Skeletal muscle satellite cell (primary cell): ENCODE measurements around the gene CCR9.

ENCODE experiments used
- H3K27me3 ChIP-seq: 2 replicates; pipeline ENCODE4 v1.7.0; 2013; ENCODE audit warnings: low read length; ENCODE audit not compliant: control insufficient read depth, insufficient read depth
- H3K36me3 ChIP-seq: 2 replicates; pipeline ENCODE4 v1.7.0; 2013; ENCODE audit warnings: mild to moderate bottlenecking, control low read depth, low read length; ENCODE audit not compliant: insufficient read depth
- H3K4me1 ChIP-seq: 2 replicates; pipeline ENCODE4 v1.7.0; 2013; ENCODE audit warnings: low read length; ENCODE audit not compliant: control insufficient read depth, insufficient read depth
- H3K4me2 ChIP-seq: 2 replicates; pipeline ENCODE4 v1.7.0; 2013; ENCODE audit warnings: mild to moderate bottlenecking, low read length
- H3K4me3 ChIP-seq: 2 replicates; pipeline ENCODE4 v1.7.0; 2013; ENCODE audit warnings: low read length
- H3K9ac ChIP-seq: 2 replicates; pipeline ENCODE4 v1.7.0; 2013; ENCODE audit warnings: mild to moderate bottlenecking, low read depth, low read length, moderate library complexity
- H3K9me3 ChIP-seq: replicated peaks from 2 replicates; pipeline ENCODE4 v1.7.0; 2013; ENCODE audit warnings: mild to moderate bottlenecking, control low read depth, low read length

Gene CCR9

GRCh38 chr3:45858809-45859543 lies 27.4 kb upstream of the CCR9 start:
- H3K27me3 ChIP-seq, result peaks cover 36% of the 10 kb centered on the region
- H3K4me3 ChIP-seq, result no peak overlapping the region
- H3K36me3 ChIP-seq, result no peaks in the 10 kb centered on the region
- H3K4me2 ChIP-seq, result no peak overlapping the region
- no peaks in the 10 kb centered on the region for H3K4me1 ChIP-seq
- no peaks in the 10 kb centered on the region for H3K9me3 ChIP-seq
- no peak overlapping the region for H3K9ac ChIP-seq

GRCh38 chr3:45860481-45860880 lies 25.9 kb upstream of the CCR9 start:
- no peak overlapping the region for H3K9ac ChIP-seq
- no peaks in the 10 kb centered on the region for H3K9me3 ChIP-seq
- H3K4me2 ChIP-seq, result no peak overlapping the region
- no peaks in the 10 kb centered on the region for H3K4me1 ChIP-seq
- H3K27me3 ChIP-seq, result peaks cover 45% of the 10 kb centered on the region
- H3K4me3 ChIP-seq, result no peak overlapping the region
- no peaks in the 10 kb centered on the region for H3K36me3 ChIP-seq

GRCh38 chr3:45861043-45861719 lies 25.2 kb upstream of the CCR9 start:
- no peak overlapping the region for H3K4me3 ChIP-seq
- no peaks in the 10 kb centered on the region for H3K36me3 ChIP-seq
- no peak overlapping the region for H3K9ac ChIP-seq
- H3K27me3 ChIP-seq, result peaks cover 51% of the 10 kb centered on the region
- no peak overlapping the region for H3K4me2 ChIP-seq
- no peaks in the 10 kb centered on the region for H3K4me1 ChIP-seq
- no peaks in the 10 kb centered on the region for H3K9me3 ChIP-seq

GRCh38 chr3:45864760-45865519 lies 21.4 kb upstream of the CCR9 start:
- peaks cover 56% of the 10 kb centered on the region for H3K27me3 ChIP-seq

GRCh38 chr3:45865563-45865962 lies 20.8 kb upstream of the CCR9 start:
- H3K9me3 ChIP-seq, result no peaks in the 10 kb centered on the region
- H3K4me3 ChIP-seq, result no peak overlapping the region
- no peaks in the 10 kb centered on the region for H3K4me1 ChIP-seq
- H3K9ac ChIP-seq, result no peak overlapping the region
- H3K4me2 ChIP-seq, result no peak overlapping the region
- H3K27me3 ChIP-seq, result peaks cover 55% of the 10 kb centered on the region
- H3K36me3 ChIP-seq, result no peaks in the 10 kb centered on the region

More at GRCh38 chr3:45864760-45865519, 21.4 kb upstream of the CCR9 start:
- H3K4me2 ChIP-seq, result no peak overlapping the region
- no peaks in the 10 kb centered on the region for H3K9me3 ChIP-seq
- H3K9ac ChIP-seq, result no peak overlapping the region
- no peak overlapping the region for H3K4me3 ChIP-seq
- no peaks in the 10 kb centered on the region for H3K36me3 ChIP-seq
- no peaks in the 10 kb centered on the region for H3K4me1 ChIP-seq

- peaks cover 46% of the 10 kb centered on the region for H3K27me3 ChIP-seq
- H3K36me3 ChIP-seq, result no peaks in the 10 kb centered on the region
- no peaks in the 10 kb centered on the region for H3K9me3 ChIP-seq
- no peak overlapping the region for H3K4me2 ChIP-seq
- no peak overlapping the region for H3K4me3 ChIP-seq
- H3K4me1 ChIP-seq, result no peaks in the 10 kb centered on the region
- H3K9ac ChIP-seq, result no peak overlapping the region
Measured at GRCh38 chr3:45868213-45868612, 18.1 kb upstream of the CCR9 start.

- H3K4me1 ChIP-seq, result no peaks in the 10 kb centered on the region
- peaks cover 45% of the 10 kb centered on the region for H3K27me3 ChIP-seq
- H3K9me3 ChIP-seq, result no peaks in the 10 kb centered on the region
- H3K4me3 ChIP-seq, result no peak overlapping the region
- H3K36me3 ChIP-seq, result no peaks in the 10 kb centered on the region
- no peak overlapping the region for H3K9ac ChIP-seq
- no peak overlapping the region for H3K4me2 ChIP-seq
Measured at GRCh38 chr3:45868650-45869049, 17.7 kb upstream of the CCR9 start.

GRCh38 chr3:45869638-45870037 lies 16.7 kb upstream of the CCR9 start:
- Histone ChIP-seq H3K4me3 (no peak overlapping the region), H3K4me2 (no peak overlapping the region), H3K36me3 (no peaks in the 10 kb centered on the region), H3K9ac (no peak overlapping the region), H3K4me1 (no peaks in the 10 kb centered on the region), H3K27me3 (peaks cover 45% of the 10 kb centered on the region), H3K9me3 (no peaks in the 10 kb centered on the region)

- no peaks in the 10 kb centered on the region for H3K36me3 ChIP-seq
- no peaks in the 10 kb centered on the region for H3K4me1 ChIP-seq
- H3K4me3 ChIP-seq, result no peak overlapping the region
- H3K9ac ChIP-seq, result no peak overlapping the region
- H3K9me3 ChIP-seq, result no peaks in the 10 kb centered on the region
- H3K27me3 ChIP-seq, result peaks cover 45% of the 10 kb centered on the region
- H3K4me2 ChIP-seq, result no peak overlapping the region
Measured at GRCh38 chr3:45870099-45870498, 16.2 kb upstream of the CCR9 start.

- Histone ChIP-seq H3K4me2 (no peak overlapping the region), H3K9ac (no peak overlapping the region), H3K4me3 (no peak overlapping the region), H3K9me3 (no peaks in the 10 kb centered on the region), H3K27me3 (peaks cover 40% of the 10 kb centered on the region), H3K36me3 (no peaks in the 10 kb centered on the region), H3K4me1 (no peaks in the 10 kb centered on the region)
Measured at GRCh38 chr3:45871780-45872179, 14.6 kb upstream of the CCR9 start.

- H3K9ac ChIP-seq, result no peak overlapping the region
- no peaks in the 10 kb centered on the region for H3K36me3 ChIP-seq
- no peak overlapping the region for H3K4me3 ChIP-seq
- H3K27me3 ChIP-seq, result peaks cover 38% of the 10 kb centered on the region
- no peak overlapping the region for H3K4me2 ChIP-seq
- H3K9me3 ChIP-seq, result no peaks in the 10 kb centered on the region
- H3K4me1 ChIP-seq, result no peaks in the 10 kb centered on the region
Measured at GRCh38 chr3:45872569-45872968, 13.8 kb upstream of the CCR9 start.
